Cardiac septum (tissue), 1 donor: ENCODE measurements around the gene NR3C2. TPM values are rescaled to one million over a fixed set of nuclear protein-coding genes. Genes with fewer than 3 reads are reported as not detected.
"Not testable (repeated sequence)": the region's sequence is repeated elsewhere in the genome, so short reads cannot be mapped to it uniquely, and the experiment has no call there.

Experiments
- DNase-seq: peaks from one replicate; pipeline ENCODE4 v3.0.0-alpha.2; 2020; ENCODE audit warnings: low spot score
- intact Hi-C: fragments of 100-400 bp; cut with DNase I; formaldehyde crosslinking; loops from one replicate; pipeline ENCODE4 v1.14.0; 2022
- total RNA-seq: library from RNA; stranded (reverse); fragmentation: NEBNext Ultra II Directional; extraction: Animal tissue kit (Norgen Biotek cat#: 25700); gene quantifications from one replicate; pipeline ENCODE4 v1.2.1, GENCODE V29; 2021
- donor health status: DM: no; HTN: no; CAD: no.

Gene NR3C2
- total RNA-seq, 1 donor from 2014 or later: 17.3 TPM

DNA sequence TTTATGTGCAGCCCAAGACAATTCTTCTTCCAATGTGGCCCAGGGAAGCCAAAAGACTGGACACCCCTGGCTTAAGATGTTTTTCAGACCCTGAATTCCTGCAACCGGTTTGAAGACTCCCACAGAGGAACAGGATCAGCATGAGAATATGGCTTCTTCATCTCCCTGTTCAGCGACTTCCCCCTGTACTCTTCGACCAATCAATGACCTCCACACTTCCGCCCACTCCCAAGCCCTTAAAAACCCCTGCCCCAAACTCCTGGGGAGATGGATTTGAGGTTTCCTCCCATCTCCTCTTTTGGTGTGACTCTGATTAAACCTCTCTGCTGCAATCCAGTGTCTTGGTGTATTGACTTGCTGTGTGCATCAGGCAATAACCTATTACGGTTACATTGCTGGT lies 344.4 kb downstream of the NR3C2 start:
- no peak for DNase-seq
- intact Hi-C loops: no loop called here

DNA sequence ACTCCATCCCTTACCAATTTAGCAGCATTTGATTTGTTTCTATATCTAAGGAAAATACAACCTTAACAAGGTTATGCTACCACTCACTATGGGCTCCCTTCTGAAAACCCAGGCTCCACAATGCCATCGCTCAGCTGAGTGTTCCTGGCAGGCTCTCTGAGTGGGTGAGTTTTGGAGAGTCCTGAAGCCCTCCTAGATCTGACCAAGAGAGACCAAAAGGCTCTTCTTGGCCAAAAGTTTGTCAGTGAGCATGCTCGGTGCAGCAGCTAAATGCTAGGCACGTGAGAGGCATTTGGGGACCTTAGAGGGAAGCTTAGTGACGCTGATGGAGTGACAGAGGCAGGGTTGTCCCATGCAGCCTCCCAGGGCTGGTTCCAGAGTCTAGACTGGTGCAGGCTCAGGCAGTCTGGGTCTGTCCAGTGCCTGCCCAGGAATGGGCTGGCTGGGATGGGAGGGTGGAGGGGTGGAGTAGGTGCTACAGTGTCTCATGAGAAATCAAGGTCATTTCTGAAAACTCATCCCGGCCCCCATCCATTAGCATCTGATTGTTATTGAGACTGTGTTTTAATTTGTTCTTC lies 346.8 kb downstream of the NR3C2 start:
- intact Hi-C loops: no loop called here
- DNase-seq: no peak

DNA sequence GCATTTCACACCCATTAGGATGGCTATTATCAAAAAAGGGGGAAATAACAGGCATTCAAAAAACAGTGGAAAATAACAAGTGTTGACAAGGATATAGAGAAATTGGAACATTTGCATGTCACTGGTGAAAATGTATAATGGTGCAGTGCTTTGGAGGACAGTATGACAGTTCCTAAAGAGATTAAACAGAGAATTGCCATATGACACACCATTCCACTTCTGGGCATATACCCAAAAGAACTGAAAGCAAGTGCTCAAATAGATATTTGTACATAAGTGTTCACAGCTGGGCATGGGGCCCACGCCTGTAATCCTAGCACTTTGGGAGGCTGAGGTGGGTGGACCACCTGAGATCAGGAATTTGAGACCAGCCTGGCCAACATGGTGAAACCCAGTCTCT lies 348.1 kb downstream of the NR3C2 start:
- no peak for DNase-seq

DNA sequence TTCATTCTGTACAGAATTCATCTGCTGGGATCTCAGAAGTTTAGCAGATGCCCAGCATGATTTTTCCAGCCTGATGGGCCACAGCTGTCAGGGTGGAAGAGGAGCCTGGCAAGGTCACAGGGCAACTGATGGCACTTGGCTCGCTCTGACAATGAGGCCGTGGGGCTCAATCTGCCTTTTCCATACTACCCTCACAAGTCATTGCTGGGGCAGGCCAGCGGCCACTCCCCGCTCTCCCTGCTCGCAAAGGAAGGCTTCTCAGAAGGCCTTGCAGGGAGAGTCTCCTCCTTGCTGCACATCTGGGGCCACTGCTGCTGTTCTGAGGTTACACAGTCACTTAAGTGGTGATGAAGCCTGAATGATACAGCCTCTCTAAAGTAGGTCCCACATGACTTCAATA lies 349.1 kb downstream of the NR3C2 start:
- intact Hi-C loops: no loop called here
- no peak for DNase-seq

More for the DNA sequence above, 348.1 kb downstream of the NR3C2 start:
- intact Hi-C loops: no loop called here

DNA sequence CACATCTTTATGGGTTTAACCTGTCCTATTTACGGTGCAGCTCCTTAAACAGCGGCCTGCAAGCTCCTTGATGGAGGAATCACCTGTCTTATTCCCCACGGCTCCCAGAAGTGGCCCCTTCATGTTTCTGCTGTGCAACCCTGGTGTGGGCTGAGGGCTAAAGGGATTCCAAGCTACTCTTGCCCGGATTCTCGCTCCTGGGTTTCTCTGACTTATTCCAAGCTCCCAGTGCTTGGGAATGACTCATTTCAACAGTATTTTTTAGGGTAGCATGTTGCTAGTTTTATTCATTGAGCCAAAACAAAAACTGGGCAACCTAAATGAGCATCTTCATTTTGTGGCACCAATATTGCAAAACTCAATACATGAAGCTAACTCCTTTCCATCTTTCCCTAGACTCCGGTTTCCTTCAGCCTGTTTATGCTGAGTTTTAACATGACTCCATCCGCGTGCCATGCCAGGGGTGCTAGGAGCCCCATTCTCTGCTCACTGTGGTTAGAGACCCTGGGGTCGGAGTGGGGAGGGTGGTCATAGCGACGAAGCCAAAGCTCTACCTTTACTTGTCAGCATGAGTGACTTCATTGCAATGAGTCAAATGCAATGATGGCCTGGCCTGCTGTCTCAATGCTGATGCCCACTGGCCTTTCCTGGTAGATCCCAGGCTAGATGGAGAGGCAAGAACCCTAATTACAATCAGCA lies 349.7 kb downstream of the NR3C2 start:
- intact Hi-C loops: no loop called here
- DNase-seq: no peak

DNA sequence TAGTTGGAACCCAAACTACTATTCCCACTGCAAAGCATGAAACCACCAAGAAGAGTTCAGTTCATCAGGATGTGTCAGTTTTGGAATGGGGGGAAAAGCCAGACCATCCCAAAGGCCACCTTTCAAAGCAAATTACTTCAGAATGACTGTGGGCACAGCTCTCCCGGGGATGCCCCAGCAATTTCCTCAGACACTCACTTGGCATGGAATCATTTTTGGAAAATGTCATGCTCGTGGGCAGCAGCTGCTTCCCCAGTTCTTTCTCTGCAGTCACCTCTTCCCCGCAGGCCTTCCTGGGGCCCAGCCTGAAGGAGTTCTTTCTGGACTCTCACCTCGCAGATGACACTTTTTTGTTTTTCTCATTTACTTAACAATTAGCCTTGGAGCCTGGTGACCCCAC lies 350.3 kb downstream of the NR3C2 start:
- no peak for DNase-seq
- intact Hi-C loops: no loop called here

DNA sequence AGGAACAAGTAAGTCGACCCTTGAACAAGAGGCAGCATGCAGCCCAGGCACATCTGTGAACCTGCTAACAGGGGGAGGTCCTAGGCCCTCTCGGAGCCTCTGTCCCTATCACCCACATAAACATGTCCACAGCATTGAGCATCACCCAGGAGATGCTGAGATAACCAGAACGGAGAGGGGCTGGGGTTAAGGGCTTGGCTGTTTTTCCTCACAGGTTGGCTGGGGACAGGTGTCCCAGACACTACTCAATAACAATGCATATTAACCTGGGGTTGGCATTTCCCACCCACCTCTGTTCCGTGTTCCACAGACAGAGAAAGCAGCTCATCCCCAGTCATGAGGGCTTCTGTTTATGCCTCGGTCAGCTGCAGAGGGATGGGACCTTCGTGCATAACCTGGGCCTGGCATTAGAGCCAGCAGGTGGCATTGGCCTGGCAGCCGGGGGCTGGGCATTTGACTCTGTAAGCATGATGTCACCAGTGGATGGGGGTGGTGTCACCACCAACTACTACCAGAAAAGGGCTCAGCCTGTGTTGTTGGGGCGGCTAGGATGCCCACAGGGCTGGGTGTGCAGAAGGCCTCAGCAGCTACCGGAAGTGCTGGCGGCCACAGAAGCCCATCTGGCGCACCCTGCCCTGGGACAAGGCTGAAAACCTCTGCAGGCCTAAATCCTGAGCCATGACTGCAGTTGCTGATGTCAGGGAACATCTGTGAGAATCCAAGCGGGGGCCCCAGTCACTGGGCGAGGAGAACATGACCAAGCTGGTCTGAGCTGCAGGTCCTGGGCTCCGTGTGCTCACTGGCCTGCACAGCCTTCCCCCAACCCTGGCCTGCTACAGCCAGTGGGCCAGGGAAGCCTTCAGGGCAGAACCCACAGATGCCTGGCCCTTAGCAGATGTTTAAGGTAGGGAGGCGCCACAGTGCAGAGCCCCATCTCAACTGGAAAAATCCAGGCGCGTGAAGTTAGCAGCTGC lies 351.4 kb downstream of the NR3C2 start:
- intact Hi-C loops: no loop called here
- DNase-seq: no peak

GRCh38 chr4:148090029-148090428 lies 352.2 kb downstream of the NR3C2 start:
- intact Hi-C loops: no loop called here
- no peak for DNase-seq

DNA sequence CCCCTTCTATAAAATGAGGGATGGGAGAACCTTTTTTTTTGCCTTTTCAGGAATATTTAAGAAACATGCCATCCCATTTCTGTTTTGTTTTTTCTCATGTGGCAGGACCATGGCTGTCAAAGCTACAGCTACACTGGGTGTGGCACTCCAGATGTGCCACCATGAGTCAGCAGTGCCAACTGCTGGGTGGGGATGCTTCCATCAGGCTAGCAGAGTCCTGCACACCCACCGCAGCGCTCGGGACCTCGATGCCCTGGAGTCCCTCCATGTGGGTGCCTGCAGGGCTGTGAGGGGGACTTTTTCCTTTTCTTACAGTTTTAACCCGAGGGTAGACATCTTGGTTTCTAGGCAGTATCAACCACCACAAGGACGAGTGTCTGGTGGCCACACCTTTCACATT lies 352.6 kb downstream of the NR3C2 start:
- intact Hi-C loops: no loop called here
- DNase-seq: no peak

DNA sequence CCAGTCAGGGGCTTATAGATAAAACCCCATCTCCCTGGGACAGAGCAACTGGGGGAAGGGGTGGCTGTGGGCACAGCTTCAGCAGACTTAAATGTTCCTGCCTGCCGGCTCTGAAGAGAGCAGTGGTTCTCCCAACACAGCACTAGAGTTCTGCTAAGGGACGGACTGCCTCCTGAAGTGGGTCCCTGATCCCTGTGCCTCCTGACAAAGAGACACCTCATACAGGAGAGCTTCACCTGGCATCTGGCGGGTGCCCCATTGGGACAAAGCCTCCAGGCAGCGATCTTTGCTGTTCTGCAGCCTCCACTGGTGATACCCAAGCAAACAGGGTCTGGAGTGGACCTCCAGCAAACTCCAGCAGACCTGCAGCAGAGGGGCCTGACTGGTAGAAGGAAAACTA lies 359.1 kb downstream of the NR3C2 start:
- intact Hi-C loops, DNase-seq: not testable (repeated sequence)

- DNase-seq: no peak
- intact Hi-C loops: no loop called here
Observed at GRCh38 chr4:148081745-148082144, 360.5 kb downstream of the NR3C2 start.

DNA sequence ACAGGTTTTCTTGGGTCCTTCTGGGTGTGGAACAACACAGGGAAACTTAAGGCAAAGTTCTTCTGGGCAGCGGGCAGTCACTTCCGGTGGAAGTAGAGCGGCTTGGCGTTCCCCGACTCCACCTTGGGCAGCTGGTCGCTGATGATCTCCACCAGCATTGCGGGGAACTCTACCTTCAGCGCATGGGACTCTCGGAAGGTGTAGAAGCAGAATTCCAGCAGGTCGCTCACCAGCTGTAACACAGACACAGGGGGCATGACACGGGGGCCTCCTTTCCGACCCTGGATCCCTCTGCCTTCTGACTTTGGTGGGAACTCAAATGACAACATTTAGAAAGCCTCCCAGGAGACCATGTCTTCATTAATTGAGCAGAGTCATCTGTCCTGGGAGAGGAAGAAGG lies 360.9 kb downstream of the NR3C2 start:
- intact Hi-C loops: no loop called here

DNA sequence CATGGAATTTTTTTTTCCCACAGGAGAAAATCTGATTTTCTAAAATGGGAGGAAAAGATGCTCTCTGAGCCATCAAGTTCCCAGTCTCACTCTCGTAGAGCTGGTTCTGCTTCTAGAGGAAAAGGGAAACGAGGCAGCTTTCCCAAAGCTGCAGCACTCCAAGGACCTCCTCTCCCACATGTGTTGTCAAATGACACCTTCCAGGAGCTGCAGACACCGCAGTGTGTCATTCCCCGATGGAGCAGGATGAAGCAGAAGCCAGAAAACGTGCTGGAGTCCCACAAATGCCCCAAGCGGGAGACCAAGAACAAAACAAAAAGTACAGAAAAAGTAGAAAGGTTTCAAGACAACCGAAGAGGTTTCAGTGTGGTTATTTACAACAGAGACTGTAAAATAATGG lies 362.3 kb downstream of the NR3C2 start:
- intact Hi-C loops: no loop called here
- no peak for DNase-seq

More for the DNA sequence above, 360.9 kb downstream of the NR3C2 start:
- DNase-seq: no peak

DNA sequence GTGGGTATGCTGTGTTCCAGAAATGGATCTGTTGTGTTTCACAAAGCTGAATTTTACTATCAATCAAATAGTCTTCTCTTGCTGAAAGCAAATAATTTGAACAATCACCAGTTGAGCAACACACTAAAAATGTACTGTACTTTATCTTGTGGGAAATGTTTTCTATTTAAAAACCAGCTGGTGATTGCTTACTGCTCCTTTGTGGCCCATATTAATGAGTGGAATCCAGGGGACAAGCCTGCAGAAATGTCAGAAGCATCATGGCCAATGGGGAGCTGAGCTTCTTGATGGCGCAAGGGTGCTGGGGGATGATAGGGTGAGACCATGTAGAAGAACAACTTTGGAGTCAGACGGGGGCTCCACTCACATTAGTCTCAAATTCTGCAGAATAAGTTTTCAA lies 364.2 kb downstream of the NR3C2 start:
- intact Hi-C loops: no loop called here

DNA sequence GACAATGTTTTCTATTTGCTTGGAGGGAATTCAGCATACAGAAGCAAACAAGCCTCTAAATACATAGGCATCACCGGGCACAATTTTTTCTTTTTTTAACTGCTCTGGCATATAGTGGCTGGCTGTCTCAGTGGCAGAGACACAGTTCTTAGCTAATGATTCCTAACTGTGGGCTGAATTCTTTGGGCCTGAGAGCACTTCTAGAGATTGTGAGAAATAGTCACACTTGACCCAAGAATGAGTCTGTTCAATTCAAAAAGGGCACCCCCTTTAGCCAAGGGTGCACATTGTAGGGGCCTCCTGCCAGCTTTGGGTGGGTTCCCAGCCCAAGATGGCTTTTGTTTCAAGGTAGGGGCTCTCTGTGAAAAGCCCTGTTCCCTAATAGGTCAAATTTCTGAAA lies 364.6 kb downstream of the NR3C2 start:
- DNase-seq: no peak

More for the DNA sequence above, 364.2 kb downstream of the NR3C2 start:
- DNase-seq: no peak

DNA sequence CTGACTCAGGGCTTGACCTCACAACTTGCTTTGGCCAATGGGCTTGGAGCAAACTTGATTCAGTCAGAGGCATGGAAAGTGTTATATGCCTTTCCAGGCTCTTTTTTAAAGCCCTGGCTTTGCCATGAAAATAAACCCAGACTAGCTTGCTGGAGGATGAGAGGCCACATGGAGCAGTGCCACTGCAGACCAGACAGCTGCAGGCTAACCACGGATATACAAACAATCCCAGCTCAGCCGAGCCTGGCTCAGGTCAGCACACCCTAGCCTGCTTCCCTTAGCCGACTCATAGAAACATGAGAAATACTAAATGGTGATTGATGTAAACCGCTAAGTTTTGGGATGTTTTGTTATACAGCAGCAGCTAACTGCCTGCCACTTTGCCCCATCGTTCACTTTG lies 365.2 kb downstream of the NR3C2 start:
- intact Hi-C loops: no loop called here

More for the DNA sequence above, 364.6 kb downstream of the NR3C2 start:
- intact Hi-C loops: no loop called here

GRCh38 chr4:148075438-148075837 lies 366.8 kb downstream of the NR3C2 start:
- intact Hi-C loops: no loop called here
- no peak for DNase-seq

More for the DNA sequence above, 365.2 kb downstream of the NR3C2 start:
- no peak for DNase-seq

DNA sequence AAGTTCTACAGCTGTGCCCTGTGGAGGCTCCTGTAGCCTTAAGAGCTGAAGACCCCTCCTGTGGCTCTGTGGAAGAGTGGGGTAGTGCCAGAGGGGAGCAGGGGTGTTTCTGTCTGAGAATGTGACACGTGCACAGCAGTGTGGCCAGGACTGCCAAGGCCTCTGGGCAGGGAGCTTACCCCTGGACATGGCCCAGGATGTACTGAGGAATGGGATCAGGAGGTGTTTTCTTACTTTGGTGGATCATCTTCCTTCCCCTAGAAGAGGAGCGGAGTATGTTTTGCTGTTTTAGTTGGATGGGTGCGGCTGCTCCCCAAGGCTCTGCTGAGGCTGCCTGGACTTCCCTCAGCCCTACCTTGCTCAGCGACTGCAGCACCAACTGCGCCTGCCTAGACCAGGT lies 367.8 kb downstream of the NR3C2 start:
- no peak for DNase-seq
- intact Hi-C loops: no loop called here

- intact Hi-C loops: no loop called here
Observed at GRCh38 chr4:148073349-148073748, 368.9 kb downstream of the NR3C2 start.

DNA sequence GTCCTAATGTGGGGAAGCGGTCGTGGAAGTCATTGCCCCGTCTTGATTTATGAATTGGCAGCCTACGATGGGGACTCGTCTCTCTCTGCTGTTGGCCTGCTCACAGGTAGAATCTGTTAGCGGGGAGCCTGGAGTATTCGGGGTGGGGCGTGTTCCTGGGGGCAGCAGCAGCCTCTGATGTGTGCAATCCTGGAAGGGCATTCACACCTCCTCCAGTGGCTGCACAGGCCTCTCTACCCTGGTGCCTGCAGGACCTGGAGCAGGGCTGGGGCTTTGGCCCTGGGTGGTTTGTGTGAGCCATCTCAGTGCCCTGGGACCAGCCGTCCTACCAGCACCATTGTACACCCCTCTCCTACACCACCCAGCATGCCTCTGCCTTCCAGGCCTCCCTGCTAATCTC lies 369.4 kb downstream of the NR3C2 start:
- intact Hi-C loops: no loop called here
- DNase-seq: no peak

More at GRCh38 chr4:148073349-148073748, 368.9 kb downstream of the NR3C2 start:
- no peak for DNase-seq
